Muscle of leg (tissue), 11 donors: ENCODE measurements around the gene DOCK1. TPM values are rescaled to one million over a fixed set of nuclear protein-coding genes. Genes with fewer than 3 reads are reported as not detected.
A peak's percentile ranks its signal among the peaks of the same experiment; 100 is the strongest.

Experiments used
- DNase-seq: peaks from one replicate; pipeline ENCODE4 v3.0.0; 2013
- H3K27ac ChIP-seq: one replicate; pipeline ENCODE4 v1.5.1; 2013; ENCODE audit warnings: mild to moderate bottlenecking, low read length, control low read depth
- H3K27me3 ChIP-seq: one replicate; pipeline ENCODE4 v1.6.1; 2013; ENCODE audit warnings: low read length; ENCODE audit not compliant: control insufficient read depth, insufficient read depth
- H3K36me3 ChIP-seq: one replicate; pipeline ENCODE4 v1.6.1; 2013; ENCODE audit warnings: low read length; ENCODE audit not compliant: control insufficient read depth, insufficient read depth
- H3K4me1 ChIP-seq: one replicate; pipeline ENCODE4 v1.6.1; 2013; ENCODE audit warnings: low read length; ENCODE audit not compliant: control insufficient read depth, insufficient read depth
- H3K4me3 ChIP-seq: one replicate; pipeline ENCODE4 v1.5.1; 2013; ENCODE audit warnings: low read length, control low read depth
- H3K9me3 ChIP-seq: replicated peaks from 2 replicates; pipeline ENCODE4 v1.6.1; 2013; ENCODE audit warnings: low read depth, low read length; ENCODE audit not compliant: control insufficient read depth
- WGBS: methylation state at CpG from one replicate; pipeline ENCODE4 v1.1.5; 2013; ENCODE audit warnings: missing lambda C conversion rate; ENCODE audit not compliant: insufficient coverage; 5-methylcytosine and 5-hydroxymethylcytosine counted together
- polyA plus RNA-seq, 8 donors: library from polyadenylated mRNA; unstranded; fragments of 120-200 nt; gene quantifications; one replicate each; pipeline versions ENCODE4 v1.2.1 to v1.2.3, GENCODE V29; 2013; ENCODE audit warnings: inconsistent platforms in 1 of 8, low replicate concordance in 1 of 8; ENCODE audit not compliant: insufficient read length in 8 of 8, insufficient read depth in 1 of 8
- total RNA-seq: library from RNA; stranded (reverse); fragments of 120-200 nt; gene quantifications from one replicate; pipeline ENCODE4 v1.2.4, GENCODE V29; 2013

DOCK1 gene
- total and polyA plus RNA-seq, 9 donors, result 27.3 to 52.9 (median 37.1) TPM

DNA sequence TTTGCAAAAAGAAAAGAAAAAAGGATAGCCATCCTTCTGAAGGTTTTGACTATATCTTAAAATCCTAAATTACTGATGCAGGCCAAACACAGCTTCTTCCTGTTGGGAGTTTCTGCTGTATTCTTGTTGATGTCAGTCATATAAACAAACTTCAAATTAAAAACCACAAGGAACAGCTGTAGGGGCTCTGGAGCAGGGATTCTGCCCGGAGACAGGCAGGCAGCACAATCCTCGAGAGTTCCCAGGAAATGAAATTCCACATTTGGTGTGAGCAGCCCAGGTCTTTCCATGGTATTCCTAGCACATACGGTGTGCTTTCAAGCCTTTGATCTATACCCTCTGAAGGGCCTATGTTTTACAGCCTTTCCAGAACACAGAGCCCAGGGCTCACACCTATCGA lies 248.0 kb downstream of the DOCK1 start:
- no peak overlapping the region for H3K27ac ChIP-seq
- no peaks in the 10 kb centered on the region for H3K9me3 ChIP-seq
- H3K4me3 ChIP-seq, result no peak overlapping the region
- H3K27me3 ChIP-seq, result no peaks in the 10 kb centered on the region
- no peak for DNase-seq
- H3K4me1 ChIP-seq, result peaks cover 30% of the 10 kb centered on the region
- H3K36me3 ChIP-seq, result no peaks in the 10 kb centered on the region
- WGBS, result 44% methylated on average over 3 of the region's 4 CpGs

DNA sequence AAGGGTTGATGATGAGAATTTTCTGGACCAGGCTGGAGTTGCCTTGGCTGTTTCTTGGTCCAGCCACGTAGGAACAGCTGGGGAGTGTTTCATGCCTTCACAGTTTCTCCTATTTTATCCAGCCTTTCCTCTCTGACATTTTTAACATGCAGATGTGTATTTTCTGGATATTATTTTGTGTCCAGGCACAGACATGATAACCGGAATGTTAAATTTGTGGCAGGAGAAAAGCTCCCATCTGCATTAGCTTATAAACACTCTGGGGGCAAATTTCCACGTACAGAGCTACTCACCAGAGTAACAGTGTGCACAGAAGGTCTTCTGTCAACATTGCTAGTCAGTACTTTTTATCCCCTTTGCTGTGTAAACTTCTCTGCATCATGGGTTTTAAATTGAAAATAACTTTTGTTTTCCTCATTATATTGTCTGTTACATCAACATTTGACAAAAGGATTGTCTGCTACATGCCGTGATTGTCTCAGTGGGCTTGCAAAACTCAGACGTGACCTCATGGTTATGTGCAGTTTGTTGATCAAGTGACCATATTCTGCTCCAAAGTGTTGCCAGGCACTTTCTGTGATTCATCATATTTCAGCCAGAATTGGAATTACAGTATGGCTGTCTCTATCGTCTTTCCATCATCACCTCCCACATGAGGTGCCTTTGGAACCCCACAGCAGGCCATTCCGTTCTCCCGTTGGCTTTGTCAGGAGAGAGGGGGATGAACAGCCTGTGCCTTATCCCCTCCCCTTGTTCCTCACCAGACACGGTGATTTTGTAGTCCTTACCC lies 249.8 kb downstream of the DOCK1 start:
- 37% methylated on average over 4 of the region's 9 CpGs for WGBS
- DNase-seq, result peak; percentile 70
- Histone ChIP-seq H3K27me3 (no peaks in the 10 kb centered on the region), H3K4me3 (no peak overlapping the region), H3K36me3 (no peaks in the 10 kb centered on the region), H3K27ac (no peak overlapping the region), H3K9me3 (no peaks in the 10 kb centered on the region), H3K4me1 (peaks cover 21% of the 10 kb centered on the region)

DNA sequence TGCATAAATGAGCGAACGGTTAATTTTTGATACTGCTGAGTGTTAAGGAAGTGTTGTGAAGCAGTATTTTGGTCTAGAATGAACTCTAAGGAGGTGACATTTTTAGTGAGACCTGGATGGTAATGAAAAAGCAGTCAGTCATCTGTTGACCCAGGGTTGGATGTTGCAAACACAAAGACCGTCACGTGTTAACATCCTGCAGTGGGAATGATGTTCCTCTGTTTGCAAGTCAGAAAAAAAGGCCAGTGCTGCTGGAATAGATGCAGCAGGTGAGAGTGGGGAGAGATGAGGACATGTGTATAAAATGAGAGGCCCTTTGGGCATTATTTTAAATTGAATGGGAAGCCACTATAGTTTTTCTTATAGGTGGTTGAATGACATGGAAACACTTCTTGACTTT lies 251.9 kb downstream of the DOCK1 start:
- Histone ChIP-seq H3K9me3 (no peaks in the 10 kb centered on the region), H3K27me3 (no peaks in the 10 kb centered on the region), H3K27ac (no peak overlapping the region), H3K4me1 (peaks cover 21% of the 10 kb centered on the region), H3K4me3 (no peak overlapping the region), H3K36me3 (no peaks in the 10 kb centered on the region)
- 93% methylated on average over 4 of the region's 4 CpGs for WGBS
- no peak for DNase-seq

DNA sequence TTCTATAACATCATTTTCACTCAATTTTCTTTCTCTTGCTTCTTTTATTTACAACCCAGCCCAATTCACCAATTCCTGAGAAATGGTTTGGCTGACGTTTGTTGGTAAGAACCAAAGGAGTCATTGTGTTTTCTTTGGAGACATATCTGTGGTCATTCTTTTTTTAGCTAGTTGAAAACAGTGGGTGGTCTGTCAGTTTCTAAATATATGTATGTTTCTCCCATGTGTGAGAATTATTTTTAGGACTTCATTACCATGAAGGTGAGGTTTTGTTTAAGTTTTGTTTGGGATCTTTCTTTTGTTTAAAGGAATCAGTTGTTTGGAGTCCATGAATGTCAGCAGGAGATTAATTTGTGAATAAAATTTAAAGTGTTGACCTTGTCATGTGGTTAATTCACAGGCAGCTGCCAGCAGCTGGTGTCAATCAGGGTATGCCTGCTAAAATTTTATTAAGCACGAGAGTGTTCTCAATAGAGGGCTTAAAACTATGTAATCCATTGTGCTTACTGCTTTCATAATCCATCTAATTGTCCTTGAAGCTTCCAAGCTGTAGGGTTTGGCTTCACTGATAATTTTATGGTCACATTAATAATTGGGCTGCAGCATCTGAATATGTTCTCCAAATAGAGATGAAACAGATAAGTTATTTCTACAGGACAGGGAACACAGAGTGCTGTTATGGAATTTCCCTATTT lies 252.4 kb downstream of the DOCK1 start:
- DNase-seq, result peak; percentile 16
- H3K27ac ChIP-seq, result no peak overlapping the region
- no peaks in the 10 kb centered on the region for H3K9me3 ChIP-seq
- no CpG with 5 or more reads among the region's 2 CpGs for whole genome bisulfite sequencing
- H3K27me3 ChIP-seq, result no peaks in the 10 kb centered on the region
- H3K36me3 ChIP-seq, result no peaks in the 10 kb centered on the region
- H3K4me1 ChIP-seq, result peaks cover 16% of the 10 kb centered on the region
- no peak overlapping the region for H3K4me3 ChIP-seq

DNA sequence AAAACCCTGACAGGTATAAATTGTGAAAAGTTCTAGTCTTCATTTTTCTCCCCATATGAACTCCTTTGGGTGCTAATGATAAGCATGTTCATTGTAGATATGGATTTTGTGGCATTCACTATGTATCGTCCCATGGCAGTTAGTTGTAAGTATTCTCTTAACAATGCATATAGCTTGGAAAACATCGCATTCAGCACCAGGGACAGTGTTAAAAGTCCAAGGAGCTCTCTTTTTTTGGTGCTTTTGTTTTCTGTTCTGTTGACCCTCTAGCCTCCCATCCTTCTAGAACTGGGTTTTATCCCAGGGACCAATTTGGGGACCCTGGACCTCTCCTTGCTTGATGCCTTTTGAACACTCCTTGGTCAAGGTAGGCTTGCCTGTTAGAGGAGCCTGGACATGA lies 253.4 kb downstream of the DOCK1 start:
- no peak for DNase-seq
- H3K4me1 ChIP-seq, result peaks cover 10% of the 10 kb centered on the region
- no peak overlapping the region for H3K27ac ChIP-seq
- H3K4me3 ChIP-seq, result no peak overlapping the region
- H3K9me3 ChIP-seq, result no peaks in the 10 kb centered on the region
- H3K27me3 ChIP-seq, result no peaks in the 10 kb centered on the region
- WGBS, result no CpG with 5 or more reads among the region's 2 CpGs
- no peaks in the 10 kb centered on the region for H3K36me3 ChIP-seq

DNA sequence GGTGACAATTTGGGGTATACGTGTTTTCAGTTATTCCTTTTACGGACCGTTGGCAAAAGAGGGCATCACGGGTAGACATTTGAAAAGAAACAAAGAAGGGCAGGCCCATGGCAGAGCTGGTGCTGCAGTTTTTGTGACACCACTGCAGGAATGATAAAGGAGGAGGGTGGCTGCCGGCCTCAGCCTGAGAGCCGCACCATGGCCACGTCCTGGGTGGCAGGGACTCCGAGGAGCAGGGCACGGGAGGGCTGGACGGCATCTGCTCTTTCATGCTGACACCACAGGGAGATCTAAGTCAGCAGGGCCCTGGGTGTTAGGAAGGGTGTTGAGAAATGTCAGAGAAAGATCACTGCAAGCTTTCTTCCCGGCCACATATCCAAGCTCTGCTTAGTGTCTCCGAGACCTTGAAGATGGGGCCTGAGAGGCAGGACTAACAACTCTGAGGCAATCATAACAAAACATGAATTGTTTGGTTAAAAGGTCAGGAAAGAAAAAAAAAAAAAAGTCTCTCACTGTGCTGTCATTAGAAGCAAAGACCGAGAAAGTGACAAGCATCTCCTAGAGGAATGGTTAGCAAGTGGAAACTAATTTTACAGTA lies 254.5 kb downstream of the DOCK1 start:
- H3K9me3 ChIP-seq, result no peaks in the 10 kb centered on the region
- no peak overlapping the region for H3K4me3 ChIP-seq
- peaks cover 7% of the 10 kb centered on the region for H3K4me1 ChIP-seq
- no peaks in the 10 kb centered on the region for H3K27me3 ChIP-seq
- no peak overlapping the region for H3K27ac ChIP-seq
- no peaks in the 10 kb centered on the region for H3K36me3 ChIP-seq
- WGBS, result 90% methylated on average over 11 of the region's 13 CpGs
- no peak for DNase-seq

DNA sequence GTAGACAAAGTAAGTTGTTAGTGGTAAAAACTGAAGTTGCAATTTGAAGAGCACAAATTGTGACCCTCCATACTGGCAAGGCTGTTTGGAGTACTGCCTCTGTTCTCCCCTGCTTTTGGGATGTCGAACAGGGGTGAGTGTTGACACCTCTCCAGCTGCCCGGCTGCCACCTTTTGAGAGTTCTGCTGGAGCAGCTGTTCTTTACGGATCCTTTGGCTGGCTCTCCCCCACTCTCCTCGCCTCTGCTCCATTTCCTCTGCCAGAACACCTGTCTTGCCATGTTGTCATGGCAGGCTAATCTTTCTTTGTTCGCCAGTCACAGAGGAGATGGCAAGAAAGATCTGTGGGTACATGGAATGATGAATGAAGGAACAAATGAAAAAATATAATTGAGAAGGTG lies 256.3 kb downstream of the DOCK1 start:
- Histone ChIP-seq H3K27ac (no peak overlapping the region), H3K36me3 (no peaks in the 10 kb centered on the region), H3K27me3 (no peaks in the 10 kb centered on the region), H3K9me3 (no peaks in the 10 kb centered on the region), H3K4me1 (no peaks in the 10 kb centered on the region), H3K4me3 (no peak overlapping the region)
- WGBS, result 63% methylated on average over 4 of the region's 5 CpGs
- peak; percentile 40 for DNase-seq

DNA sequence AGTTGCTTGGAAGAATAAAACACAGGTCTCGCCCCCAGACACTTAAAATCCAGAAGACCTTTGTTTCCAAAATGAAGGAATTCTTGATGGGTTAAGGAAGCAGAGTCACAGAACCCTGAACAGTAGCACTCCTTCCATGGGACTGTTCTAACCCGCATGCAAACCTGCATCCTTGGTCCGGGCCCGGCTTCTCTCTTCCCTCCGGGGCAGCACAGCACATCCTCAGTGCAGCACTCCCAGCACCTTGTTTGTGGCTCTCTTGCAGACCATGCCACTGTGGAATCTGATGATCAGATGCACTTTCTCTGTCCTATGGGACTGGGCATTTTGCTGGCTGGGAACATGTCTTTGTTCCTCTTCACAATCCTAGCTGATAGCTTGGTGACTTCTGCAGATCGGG lies 257.6 kb downstream of the DOCK1 start:
- Histone ChIP-seq H3K36me3 (no peaks in the 10 kb centered on the region), H3K9me3 (no peaks in the 10 kb centered on the region), H3K27me3 (no peaks in the 10 kb centered on the region), H3K4me3 (no peak overlapping the region), H3K27ac (no peak overlapping the region), H3K4me1 (no peaks in the 10 kb centered on the region)
- WGBS, result 88% methylated on average over 5 of the region's 6 CpGs
- no peak for DNase-seq

DNA sequence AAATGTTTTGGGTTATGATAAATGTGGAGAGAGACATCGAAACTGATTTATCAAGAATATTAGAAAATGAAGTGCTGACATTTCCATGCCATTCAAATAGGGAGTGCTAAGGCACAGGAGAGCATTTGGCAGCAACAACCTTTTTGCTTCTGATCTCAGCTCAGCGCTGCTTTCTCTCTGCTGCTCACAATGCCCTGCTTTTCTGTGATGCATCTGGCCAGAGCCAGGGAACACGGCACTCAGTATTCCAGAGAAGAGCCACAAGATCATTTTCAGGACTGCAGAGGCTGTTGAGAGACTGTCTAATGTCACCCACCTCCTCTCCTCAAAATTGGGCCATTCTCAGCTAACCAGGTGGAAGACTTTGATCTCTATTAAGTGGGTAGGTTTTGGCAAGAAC lies 263.0 kb downstream of the DOCK1 start:
- WGBS, result 76% methylated on average over 2 of the region's 3 CpGs
- DNase-seq, result no peak

DNA sequence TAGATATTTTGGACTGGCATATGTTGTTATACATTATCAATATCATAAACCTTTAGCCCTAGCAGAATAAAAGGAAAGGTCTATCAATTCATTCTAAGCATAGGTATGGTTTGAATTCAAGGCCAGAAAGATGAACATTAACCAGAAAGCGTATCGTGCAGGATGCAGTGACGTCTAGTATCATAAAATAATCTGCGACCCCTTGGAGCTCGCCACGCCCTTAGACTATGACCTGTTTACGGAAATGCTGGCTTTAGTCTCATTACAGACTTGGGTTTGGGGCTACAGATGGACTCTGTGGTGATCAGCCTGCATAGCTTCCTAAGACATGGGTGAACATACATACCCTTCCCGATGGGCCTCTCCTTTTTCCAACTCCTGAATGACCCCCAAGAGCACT lies 269.6 kb downstream of the DOCK1 start:
- H3K36me3 ChIP-seq, result peaks cover 13% of the 10 kb centered on the region
- H3K4me3 ChIP-seq, result no peak overlapping the region
- H3K27me3 ChIP-seq, result no peaks in the 10 kb centered on the region
- 97% methylated on average over 8 of the region's 8 CpGs for WGBS
- no peak overlapping the region for H3K27ac ChIP-seq
- H3K4me1 ChIP-seq, result no peaks in the 10 kb centered on the region
- no peak for DNase-seq
- no peaks in the 10 kb centered on the region for H3K9me3 ChIP-seq

More for the DNA sequence above, 263.0 kb downstream of the DOCK1 start:
- no peaks in the 10 kb centered on the region for H3K27me3 ChIP-seq
- H3K4me3 ChIP-seq, result no peak overlapping the region
- peaks cover 3% of the 10 kb centered on the region for H3K36me3 ChIP-seq
- no peaks in the 10 kb centered on the region for H3K4me1 ChIP-seq
- no peak overlapping the region for H3K27ac ChIP-seq
- H3K9me3 ChIP-seq, result no peaks in the 10 kb centered on the region
